HG03280 (cell line): Measurements from ENCODE around the gene SYS1.

ENCODE experiments used
- ATAC-seq: cut with Tn5 transposase; IDR thresholded peaks from one replicate; pipeline ENCODE4 v1.9.1; 2021; ENCODE audit warnings: mild to moderate bottlenecking, moderate library complexity; ENCODE audit not compliant: unreplicated experiment

The SYS1 gene

DNA sequence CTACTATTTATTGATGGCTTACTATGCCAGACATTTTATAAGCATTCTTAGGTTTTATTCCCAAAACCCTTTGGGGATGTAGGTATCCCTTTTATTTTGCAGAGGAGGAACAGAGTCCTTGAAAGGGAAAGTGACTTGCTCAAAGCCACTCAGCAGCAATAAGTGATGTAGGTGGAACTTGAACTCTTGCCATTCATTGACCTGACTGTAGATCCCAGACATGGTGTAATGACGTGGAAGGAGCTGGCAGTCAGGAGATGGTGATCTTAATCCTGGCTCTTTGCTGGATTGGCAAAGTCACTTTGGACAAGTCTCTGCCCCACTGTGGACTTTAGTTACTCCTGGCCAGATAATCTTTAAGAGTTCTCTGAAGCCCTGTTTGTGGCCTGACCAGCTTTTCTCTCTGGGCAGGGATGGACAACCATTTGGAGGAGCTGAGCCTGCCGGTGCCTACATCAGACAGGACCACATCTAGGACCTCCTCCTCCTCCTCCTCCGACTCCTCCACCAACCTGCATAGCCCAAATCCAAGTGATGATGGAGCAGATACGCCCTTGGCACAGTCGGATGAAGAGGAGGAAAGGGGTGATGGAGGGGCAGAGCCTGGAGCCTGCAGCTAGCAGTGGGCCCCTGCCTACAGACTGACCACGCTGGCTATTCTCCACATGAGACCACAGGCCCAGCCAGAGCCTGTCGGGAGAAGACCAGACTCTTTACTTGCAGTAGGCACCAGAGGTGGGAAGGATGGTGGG is 46.7 kb downstream of the SYS1 start:
- ATAC-seq, result no peak

DNA sequence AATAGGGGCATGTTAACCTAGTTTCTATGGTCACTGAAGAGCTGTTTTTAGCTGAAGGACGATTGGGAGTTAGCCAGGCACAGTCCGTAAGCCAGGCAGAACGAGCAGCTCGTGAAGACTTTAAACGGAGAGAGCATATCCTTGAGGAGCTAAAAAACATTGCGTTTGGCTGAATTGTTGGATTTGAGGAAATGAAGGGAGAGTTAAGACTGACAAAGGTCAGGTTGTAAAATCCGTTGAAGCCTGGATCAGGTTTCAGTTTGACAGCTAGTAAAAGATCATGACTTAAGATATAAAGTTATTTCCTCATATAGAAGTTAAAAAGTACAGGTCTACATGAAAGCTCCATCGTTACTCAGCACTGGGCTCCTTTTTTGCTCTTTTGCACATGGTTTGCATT is 47.9 kb downstream of the SYS1 start:
- no peak for ATAC-seq

DNA sequence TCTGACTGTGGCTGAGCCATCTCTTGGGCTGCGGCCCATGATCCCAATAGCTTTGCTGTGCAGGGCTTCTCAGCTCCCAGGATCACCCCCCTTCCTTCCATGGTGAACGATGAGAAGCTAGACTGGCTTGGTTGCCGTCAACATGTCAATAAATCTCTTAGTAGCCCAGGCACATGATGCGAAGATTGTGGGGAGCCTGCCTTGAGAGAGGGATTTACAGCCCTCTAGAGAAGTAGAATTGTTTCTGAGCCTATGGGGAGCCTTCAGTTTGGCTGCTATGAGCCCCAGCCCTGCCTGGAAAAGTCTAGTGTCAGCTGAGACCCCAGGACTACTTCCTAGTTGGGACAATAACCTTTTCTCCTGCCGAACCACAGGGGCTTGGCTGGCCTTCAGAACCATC is 49.7 kb downstream of the SYS1 start:
- no peak for ATAC-seq

DNA sequence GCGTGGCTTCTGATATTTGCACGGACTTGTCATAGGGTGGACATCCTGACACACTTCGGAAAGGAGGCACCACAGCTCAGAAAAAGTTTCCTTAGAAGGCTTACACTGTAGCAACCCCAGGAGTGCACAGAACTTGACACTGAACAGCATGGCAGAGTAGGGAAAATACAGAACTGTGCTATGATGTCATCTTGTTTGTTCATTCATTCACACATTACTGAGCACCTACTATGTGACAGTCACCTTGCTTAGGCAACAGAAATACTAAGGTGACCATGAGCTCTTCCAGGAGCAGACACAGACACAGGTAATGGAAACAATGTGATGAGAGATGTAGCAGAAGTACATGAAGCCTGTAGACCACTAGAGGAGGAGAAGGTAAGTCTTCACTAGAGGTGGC is 50.5 kb downstream of the SYS1 start:
- ATAC-seq, result no peak

DNA sequence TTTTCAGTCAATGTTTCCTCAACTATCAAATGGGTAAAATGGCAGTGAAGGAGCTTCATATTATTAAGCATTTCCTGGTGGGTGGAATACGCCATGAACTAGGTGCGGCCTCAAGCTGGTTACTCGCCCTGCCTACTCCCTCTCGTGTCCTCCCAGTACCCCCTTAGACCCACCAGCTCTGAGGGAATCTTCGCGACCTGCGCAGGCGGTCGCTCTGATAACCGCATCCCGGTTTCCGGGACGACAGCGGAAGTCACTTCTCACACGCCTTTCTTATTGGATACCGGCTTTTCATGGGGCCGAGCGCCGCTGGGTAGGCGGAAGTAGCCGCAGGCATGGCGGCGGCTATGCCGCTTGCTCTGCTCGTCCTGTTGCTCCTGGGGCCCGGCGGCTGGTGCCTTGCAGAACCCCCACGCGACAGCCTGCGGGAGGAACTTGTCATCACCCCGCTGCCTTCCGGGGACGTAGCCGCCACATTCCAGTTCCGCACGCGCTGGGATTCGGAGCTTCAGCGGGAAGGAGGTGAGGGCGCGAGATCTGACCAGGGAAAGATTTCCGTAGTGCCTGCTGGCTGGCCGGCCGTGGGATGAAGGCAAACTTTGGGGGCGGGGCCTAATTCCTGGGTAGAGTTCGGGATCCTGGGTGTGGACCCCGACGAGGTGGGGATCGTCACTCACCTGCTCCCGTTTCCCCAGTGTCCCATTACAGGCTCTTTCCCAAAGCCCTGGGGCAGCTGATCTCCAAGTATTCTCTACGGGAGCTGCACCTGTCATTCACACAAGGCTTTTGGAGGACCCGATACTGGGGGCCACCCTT is 53.1 kb downstream of the SYS1 start, which contains the start of gene PIGT:
Gene PIGT, plus strand, starts transcription at position 320 of the 816 bp plus-strand sequence. Its CDS starts 16 bp downstream, at position 336.
- ATAC-seq, result peak; percentile 64

DNA sequence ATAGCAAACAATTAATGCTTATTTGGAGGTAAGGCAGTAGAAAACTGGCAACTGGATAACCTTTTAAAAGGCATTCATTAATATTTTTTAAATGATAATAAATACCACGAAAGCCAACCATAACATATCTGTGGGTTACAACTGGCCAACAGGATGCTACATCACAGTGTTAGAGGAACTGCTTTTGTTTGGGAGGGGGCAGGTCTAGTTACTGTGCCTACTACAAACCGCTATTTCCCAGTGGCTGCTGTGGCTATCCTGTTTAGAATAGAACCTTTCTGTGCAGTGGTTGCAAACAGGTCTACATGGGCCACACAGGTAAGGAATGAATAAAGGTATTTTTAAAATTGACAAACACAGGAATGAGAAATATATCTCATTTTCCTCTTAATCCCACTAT is 54.0 kb downstream of the SYS1 start:
- no peak for ATAC-seq
